Inferior parietal cortex (tissue), 1 donor: ENCODE results near the gene CAMSAP1.
A peak's percentile ranks its signal among the peaks of the same experiment; 100 is the strongest.
"Not testable (repeated sequence)": the region's sequence is repeated elsewhere in the genome, so short reads cannot be mapped to it uniquely, and the experiment has no call there.

ENCODE experiments used
- DNase-seq: peaks from one replicate; pipeline ENCODE4 v3.0.0-alpha.2; 2016; ENCODE audit errors: extremely low spot score

CAMSAP1 gene

DNA sequence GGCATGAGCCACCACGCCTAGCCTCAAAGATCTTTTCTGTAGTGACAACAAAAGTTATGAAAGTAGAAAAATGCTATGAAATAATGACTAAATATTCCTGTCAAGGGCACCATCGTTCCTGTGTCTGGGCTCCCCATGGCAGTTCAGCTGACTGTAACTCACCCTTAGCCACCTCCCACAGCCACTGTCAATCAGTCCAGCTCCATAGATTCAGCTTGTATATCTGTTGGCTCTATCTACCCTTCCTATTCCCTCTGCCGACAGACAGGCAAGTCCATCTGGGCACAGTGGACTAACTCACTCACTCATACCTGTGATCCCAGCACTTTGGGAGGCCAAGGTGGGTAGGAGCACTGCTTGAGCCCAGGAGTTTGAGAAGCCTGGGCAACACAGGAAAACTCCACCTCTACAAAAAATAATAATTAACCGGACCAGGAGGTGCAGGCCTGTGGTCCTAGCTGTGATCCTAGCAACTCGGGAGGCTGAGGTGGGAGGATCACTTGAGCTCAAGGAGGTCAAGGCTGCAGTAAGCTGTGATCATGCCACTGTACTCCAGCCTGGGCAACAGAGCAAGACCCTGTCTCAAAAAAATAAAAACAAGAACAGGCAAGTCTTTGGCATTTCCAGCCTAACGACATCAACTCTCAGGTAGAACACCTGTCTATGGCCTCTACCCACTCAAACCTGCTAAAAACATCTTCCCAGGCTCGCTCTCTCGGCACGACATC lies 6.2 kb downstream of the CAMSAP1 start:
- DNase-seq: no peak

DNA sequence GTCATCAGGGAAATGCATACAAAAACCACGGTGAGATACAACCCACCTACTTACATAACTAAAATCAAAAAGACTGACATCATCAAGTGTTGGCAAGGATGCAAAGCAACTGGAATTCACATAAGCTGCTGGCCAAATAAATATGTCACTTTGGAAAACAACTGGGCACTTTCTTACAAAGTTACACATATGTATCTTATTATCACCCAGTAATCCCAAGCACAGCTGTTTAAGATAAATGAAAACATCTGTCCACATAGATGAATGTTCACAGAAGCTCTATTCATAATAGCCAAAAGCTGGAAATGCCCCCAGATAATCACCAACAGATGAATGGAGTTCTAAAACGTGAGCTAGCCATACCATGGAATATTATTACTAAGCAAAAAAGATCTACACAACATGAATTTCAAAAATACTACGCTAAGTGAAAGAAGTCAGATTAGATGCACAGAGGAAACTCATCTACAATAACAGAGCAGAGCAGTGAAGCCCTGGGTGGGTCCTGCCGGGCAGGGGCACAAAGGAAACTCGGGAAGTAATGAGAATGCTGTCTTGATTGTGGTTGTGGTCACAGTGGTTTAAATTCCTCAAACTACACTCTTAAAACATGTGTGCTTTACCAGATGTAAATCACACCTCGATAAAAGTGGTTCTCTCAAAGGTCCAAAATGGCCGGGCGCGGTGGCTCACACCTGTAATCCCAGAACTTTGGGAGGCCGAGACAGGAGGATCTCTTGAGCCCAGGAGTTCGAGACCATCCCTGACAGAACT lies 8.5 kb downstream of the CAMSAP1 start:
- no peak for DNase-seq

DNA sequence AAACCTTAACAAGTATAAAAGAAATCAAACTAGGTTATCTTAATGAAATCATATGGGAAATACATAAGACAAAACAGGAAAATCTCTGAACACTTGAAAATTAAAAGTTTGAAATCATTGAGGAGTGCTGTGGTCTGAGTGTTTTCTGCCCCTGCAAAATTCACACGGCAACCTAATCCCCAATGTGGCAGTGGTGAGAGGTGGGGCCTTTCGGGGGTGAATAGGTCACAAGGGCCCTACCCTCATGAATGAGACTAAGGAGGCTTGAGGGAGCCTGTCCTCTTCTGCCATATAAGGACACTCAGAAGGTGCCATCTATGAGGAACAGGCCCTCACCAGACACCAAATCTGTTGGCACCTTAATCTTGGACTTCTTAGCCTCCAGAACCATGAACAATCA lies 10.7 kb downstream of the CAMSAP1 start:
- DNase-seq: no peak

DNA sequence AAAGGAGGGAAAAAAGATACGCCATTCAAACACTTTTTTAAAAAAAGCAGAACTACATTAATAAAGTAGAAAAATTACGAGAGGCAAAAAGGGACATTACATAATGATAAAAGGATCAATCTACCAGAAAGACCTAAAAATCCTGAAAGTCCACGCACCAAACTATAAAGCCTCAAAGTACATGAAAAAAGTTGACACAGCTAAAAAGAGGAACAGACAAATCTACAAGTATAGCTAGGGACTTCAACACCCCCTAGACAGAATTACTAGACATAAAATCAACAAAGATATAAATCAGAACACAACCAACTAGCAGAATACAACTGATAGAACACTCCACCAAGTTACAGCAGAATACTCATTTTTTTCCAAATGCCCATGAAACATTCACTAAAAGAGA lies 11.1 kb downstream of the CAMSAP1 start:
- no peak for DNase-seq

DNA sequence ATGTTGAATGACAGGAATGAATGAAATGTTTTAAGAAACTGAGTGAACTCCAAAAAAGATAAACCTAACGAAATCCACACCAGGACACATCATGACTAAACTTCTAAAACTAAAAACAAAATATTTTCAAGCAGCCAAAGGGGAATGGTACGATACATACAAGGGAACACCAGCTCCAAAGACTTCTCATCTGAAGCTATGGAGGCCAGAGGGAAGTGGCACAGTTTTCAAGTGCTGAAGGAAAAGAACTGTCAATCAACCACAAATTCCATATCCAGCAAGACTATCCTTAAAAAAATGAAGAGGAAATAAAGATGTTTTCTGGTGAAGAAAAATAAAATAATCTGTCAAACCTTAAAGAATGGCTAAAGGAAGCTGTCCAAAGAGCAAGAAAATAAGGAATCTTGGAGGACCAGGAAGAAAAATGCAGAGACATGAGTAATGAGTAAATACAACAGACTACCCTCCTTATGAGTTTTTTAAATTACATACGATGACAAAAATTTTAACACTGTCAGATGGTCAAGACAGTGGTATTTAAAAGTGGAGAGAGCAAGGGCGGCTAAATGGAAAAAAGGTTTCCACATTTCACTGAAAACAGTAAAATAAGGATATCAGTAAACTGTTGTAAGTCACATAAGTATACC lies 12.0 kb downstream of the CAMSAP1 start:
- no peak for DNase-seq

DNA sequence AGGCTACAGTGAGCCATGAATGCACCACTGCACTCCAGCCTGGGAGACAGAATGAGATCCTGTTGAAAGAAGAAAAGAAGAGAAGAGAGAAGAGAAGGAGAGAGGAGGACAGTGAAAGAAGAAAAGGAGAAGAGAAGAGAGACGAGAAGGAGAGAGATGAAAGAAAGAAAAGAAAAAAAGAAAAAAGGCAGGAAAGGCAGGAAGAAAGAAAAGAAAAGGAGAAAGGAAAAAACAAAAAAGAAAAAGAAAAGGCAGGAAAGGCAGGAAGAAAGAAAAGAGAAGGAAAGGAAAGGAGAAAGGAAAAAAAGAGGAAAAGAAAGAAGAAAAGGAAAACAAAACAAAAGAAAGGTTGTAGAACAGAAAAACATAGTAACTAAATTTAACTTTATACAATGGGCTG lies 14.2 kb downstream of the CAMSAP1 start:
- no peak for DNase-seq

DNA sequence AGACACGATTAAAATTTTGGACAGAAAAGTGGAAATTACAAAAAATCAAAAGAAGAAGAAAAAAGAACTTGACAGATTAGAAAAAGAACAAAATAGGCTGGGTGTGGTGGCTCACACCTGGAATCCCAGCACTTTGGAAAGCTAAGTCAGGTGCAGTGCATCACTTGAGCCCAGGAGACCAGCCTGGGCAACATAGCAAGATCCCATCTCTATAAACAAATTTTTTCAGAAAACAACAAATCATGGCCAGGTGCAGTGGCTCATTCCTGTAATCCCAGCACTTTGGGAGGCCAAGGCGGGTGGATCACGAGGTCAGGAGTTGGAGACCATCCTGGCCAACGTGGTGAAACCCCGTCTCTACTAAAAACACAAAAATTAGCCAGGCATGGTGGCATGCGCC lies 15.0 kb downstream of the CAMSAP1 start:
- DNase-seq: not testable (repeated sequence)

DNA sequence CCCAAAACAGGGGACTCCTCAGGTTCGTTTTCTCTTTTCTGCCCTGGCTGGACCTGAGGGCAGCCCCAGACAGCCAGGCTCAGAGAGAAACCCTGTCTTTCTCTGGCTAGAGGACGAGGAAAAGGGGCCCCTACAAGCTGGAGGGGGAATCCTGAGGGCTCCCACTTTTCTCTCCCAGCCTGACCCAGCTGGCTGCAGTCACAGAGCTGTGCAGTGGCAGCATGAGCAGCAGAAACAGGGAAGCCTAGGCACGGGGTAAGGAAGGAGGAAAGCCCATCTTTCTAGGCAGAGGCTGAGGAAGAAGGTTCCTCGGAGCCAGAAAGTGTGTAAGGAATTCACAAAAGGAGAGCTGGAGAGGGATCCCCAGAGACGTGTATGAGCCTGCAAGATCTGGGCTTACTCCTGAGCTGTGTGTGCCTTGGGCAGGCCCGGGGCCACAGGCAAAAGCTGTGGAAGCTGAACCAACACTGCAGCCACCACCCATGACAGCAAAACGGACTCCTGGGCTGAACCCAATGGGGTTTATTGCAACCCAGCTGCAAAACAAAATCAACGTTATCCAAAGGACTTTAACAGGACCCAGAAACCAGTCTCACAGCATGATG lies 16.2 kb downstream of the CAMSAP1 start:
- no peak for DNase-seq

DNA sequence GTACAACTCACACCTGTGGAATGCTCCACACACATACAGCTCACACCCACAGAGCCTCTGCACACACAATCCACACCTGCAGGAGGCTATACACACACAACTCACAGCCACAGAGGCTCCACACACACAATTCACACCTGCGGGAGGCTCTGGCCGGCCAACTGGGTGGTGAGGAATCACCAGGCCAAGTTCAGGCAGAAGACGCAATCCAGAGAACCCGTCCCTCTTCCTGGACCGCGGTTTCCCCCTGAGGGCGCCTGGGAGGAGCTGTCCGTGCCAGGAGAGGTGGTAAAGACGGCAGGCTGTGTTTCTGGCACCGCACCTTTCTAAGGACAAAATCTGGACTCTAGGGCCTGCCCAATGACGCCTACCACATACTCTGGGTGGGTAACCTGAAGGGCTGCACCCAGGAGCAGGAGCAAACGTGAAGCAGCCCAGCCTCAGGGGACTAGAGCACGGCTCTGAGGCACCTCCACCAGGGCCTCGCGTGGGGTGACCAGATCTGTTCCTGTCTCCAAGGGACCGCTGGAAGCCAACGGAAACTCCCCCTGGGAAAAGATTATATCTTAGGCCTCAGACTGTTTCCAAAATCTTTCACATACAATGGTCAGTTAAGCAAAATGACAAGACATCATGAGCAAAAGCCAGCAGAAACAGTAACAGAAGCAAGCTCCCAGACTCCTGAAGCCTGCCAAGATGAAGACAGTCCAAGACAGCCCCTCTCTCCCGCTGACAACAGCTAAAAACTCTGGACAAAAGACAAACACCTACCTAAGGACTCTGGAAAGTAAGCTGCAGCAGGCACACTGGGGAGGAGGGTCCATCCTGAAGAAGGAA lies 16.9 kb downstream of the CAMSAP1 start:
- DNase-seq: no peak

DNA sequence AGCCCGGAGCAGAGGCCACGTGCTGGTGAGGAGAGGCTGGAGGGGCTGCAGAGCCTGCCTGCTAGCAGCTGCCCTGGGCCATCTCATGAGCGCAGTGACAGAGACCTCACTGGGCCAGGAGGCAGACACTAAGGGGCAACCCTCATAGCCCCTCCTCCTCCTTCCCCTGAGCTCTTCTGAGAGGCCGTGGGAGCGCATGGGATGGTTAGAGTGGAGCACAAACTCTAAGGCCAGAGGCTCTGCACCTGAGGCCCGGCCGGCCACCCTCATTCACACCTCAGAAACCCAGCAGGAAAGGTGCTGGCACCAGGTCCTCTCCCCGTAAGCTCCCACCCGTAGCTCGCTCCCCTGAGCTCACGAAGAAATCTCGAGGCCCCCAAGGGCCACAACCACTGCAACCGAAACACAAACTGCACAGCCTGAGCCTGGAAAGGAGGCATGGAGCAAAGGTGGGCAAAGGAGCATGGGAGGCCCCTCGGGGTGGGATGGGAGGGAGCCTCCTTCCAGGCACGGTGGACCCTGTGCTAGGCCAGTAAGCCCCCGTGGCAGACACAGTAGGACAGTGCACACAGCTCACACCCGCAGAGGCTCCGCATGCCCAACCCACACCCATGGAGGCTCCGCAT lies 17.7 kb downstream of the CAMSAP1 start:
- DNase-seq: no peak

DNA sequence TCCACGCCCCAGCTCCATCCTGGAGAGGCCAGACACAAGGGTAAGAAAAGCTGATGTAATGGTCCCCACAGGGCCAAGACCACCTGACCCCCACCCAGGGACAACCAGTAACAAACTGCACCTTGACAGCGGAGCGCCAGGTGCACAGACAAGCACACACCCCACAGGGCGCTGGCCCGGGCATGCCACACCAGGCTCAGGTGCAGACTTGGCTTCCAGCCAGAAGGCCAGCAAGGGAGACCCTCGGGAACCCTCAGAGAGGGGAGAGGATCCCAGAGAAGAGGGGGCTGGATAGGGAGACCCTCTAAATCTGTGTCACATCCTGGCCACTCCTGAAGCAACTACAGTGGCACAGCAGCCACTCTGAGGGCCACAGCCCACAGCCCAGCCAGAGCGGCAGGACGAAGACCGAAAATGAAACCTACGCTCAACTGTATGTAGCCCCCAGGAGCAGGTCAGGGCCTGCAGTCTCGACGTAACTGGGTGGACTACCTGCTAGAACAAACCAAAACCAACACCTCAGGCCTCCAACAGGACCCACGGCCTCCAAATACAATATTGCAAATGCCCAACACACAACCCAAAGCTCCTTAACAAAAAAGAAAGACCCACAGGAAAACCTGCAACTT lies 18.5 kb downstream of the CAMSAP1 start:
- no peak for DNase-seq

DNA sequence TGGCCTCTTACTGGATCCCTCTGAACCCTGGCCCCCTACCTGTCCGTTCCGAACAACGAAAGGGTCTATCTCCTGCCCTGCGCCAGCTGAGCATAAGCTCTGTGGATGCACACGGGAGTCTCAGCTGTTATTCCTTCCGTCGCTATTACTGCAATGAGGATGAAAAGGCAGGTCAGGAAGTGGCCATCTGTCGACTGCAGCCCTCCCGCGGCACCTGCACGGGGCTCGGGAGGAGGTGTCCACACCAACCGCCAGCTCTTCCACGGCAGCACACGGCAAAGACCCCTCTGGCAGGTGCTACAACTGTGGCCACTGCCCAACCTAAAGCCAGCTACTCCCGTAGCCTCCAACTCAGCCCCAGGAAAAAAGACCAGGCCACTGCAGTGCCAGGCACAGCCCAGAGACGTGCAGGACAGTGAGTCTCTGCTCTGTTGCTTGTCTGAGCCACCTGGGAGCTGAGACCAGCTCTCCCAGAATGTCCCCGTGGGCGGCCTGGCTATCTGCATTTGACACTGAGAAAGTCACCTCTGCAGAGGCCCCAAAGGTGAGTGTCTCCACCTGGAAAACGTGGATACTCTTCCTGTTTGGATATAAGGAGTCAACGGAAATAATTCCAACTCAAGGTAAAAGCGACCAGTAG lies 19.1 kb downstream of the CAMSAP1 start:
- DNase-seq: no peak

DNA sequence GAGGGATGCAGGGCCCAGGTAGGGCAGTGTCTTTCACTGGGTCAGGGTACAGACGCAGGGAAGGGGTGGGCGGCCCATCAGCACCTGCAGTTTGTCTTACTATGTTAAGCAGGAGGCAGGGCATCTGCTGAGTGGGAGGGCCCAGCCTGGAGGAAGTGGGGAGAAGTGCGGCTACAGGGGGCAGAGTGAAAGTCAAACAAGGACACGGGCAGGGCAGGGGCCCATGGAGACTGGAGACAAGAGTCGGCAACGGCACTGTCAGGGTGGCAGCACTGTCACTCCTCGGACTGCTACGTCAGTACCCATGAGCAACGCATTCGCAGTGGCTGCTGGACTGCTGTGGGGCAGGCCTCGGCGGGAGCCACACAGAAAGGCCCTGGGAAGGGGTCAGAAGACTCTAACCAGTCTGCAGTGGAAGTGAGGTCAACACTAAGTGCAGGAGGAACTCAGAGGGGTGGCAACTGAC lies 19.7 kb downstream of the CAMSAP1 start:
- DNase-seq: no peak

DNA sequence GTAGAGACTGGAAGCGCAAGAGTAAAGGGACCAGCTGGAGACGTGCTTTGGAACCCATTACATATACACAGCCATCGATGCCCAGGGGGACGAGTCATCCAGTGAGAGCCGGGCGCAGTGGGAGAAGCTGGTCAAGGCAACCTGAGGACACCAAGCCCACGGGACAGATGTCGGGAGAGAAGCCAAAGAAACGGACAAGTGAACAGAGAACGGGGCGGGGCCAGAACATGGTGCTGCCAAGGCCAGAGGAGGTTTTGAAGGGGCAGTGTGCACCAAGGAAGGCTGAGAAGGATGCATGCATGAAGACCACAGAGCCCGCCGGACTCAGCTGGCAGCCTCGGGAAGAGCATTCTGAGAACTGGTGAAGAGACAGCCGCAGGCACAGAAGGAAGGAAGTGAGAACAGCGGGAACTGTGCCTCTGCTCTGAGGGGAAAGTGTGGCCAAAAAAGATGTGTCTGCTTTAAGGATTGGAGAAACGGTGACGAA lies 20.3 kb downstream of the CAMSAP1 start:
- DNase-seq: peak; percentile 40

DNA sequence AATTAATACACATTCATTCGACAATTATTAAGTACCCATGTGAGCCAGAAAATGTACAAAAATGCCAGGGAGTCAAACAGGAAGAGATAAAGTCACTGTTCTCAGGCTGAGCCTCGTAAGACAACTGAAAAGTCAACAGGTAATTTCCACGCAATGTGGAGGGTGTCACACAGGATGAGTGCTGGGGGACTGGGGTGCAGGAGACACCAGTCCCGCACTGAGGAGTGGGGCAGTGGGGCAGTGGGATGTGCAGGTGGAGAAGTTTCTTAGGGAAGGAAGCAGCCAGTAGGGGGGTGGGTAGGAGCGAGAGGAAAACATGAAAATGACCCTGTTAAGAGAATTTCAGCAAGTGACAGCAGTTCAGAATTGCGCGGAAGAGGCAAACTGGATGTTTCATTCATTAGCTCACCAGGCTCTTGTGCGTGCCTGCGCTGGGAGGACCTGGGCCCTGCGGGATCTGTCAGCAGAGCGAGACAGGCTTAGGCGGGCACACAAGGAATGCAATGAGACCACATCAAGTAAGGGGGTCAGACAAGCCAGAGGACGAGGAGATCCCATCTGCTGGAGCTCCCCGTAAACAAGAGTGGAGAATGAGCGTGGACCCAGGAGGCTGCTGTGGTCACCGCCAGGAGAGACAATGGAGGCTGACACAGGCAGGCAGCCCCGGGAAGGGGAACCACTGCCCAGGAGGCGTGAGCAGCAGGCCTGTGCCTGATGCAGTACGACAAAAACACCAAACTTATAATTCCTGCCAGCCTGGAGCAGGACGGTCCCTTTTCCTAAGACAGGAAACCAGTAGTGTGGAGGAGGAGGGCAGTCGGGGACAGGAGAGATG lies 21.0 kb downstream of the CAMSAP1 start:
- DNase-seq: peak; percentile 22

DNA sequence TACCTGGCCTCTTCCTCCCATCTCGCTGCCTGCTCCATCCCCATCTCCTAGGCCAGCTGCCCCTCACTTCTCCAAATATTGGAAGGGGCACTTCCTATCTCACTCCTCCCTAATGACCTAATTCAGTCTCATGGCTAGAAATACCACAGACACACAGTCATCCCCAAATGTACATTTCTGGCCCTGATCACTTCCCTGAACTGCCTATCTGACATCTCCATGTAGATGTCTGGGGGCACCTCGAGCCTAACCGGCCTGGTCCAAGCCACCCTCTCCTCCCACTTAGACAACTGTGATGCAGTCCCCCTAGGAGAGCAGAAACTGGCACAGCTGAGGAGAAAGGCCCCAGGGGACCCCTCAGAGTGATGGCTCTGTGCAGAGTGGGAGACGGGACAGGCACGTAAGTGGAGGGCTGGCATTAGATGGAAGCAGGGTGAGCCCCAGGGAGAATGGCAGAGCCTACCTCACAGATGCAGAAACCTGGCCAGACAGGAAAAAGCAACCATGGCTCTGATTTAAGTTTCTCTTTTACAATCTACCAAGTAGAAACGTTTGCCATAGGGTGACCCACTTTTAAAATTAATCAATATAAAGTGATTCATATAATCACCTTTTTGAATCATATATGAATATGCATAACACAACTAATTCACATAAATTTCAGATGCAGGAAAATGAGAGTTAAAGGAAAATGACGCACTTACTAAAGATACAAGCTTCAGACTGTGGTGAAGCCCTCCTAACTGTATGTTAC lies 22.1 kb downstream of the CAMSAP1 start:
- DNase-seq: no peak

DNA sequence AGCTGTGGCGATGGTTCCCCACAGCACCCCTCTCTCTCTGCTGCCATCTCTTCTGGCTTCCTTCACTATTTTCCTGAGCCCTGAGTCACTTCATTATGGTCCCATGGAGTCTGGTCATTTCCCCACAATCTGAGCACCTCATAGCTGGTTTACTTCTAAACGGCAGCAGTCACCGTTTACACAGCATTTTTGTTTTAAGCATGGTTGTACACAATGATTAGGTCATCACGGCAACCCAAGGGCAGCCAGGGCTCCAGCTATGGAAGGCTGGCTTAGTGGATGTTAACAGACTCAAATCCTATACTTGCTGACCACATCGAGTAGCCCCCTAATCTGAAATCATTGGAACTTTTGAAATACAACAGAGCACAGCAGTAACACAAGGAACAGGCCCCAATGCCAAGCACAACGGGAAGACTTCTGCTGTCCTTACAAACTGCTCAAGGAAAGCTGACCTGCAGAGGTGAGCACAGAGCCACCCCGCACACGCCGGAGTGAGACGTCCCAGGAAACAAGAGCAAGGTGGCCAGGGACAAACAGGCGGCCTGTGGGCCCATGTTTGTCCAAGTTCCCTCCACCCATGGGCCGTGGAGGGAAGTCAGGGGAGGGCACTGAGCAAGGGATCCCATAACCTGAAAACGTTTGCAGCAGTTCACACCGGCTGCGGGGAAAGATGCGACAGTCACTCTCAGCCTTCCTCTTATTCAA lies 22.9 kb downstream of the CAMSAP1 start:
- no peak for DNase-seq
